ENCODE measurements around the gene PSMD11.
"Not testable (repeated sequence)": the region's sequence is repeated elsewhere in the genome, so short reads cannot be mapped to it uniquely, and the experiment has no call there.

- TF ChIP-seq MAX (IDR thresholded peaks at IDR 0.05); CTCF (IDR thresholded peaks at IDR 0.05; ENCODE audit: control extremely low read depth in 1 of 3, insufficient read depth in 1 of 3, low read depth in 1 of 3, low read length in 3 of 3); EP300 (IDR thresholded peaks at IDR 0.05; ENCODE audit: borderline replicate concordance in 1 of 2, low read depth in 2 of 2, low read length in 2 of 2): not testable (repeated sequence)
Measured at GRCh38 chr17:32450379-32450778, 6.1 kb downstream of the PSMD11 start.
